ENCODE data around the gene LSMEM2.
A peak's percentile ranks its signal among the peaks of the same experiment; 100 is the strongest.
"Not testable (repeated sequence)": the region's sequence is repeated elsewhere in the genome, so short reads cannot be mapped to it uniquely, and the experiment has no call there.

The LSMEM2 gene

DNA sequence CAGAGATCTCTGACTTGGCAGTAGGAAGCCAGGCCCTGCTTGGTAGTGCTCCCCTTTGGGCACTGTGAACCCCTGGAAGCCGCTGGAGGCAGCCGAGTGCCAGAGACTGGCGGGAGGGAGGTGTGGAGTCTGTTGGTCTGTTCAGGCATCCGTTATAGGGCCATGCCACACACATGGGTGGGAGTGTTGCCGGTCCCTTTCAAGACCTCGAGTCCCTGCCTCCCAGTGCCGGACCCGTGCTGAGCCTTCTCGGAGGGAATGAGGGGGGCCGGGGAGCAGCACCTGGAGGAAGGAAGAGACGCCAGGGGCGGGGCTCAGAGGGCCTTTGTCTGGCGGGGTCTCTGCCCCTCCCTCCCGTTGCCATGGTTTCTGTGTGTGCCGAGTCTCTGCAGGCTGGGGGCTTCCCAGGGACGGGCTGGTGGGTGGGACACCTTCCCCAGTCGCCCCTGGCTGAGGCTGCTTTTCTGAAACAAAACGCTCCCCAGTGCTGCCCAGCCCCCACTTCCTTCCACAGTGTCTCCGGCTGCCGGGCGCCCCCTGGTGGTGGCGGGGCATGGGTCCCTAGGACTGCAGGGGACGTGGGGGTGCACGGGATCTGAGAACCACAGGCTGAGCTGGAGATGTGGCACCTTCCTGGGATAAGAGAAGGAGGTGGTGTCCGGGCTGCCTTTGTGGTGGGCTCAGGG lies 32.9 kb upstream of the LSMEM2 start:
- peak; percentile 72 for DNase-seq (ENCODE audit: low read depth)

GRCh38 chr3:50246517-50246954 lies 32.4 kb upstream of the LSMEM2 start:
- no peak for DNase-seq (ENCODE audit: low read depth)

DNA sequence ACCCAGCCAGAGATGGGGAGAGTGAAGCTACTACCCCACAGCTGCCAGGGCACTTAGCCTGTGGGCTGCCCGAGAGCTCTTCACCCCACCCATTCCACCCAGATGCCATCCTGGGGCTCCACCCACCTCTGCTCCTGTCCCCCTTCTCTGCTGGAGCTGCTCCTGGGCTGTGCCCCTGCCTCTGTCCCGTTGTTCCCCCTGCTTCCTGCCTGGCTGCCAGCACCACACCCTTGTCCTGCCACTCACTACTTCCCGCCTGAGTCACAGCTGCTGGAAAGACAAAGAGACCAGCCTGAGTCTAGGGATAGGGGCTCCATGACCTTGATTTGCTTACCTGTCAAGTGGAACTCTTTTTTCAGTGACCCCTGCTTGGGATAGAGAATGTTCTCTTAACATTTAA lies 30.5 kb upstream of the LSMEM2 start:
- DNase-seq (ENCODE audit: low read depth) = no peak

DNA sequence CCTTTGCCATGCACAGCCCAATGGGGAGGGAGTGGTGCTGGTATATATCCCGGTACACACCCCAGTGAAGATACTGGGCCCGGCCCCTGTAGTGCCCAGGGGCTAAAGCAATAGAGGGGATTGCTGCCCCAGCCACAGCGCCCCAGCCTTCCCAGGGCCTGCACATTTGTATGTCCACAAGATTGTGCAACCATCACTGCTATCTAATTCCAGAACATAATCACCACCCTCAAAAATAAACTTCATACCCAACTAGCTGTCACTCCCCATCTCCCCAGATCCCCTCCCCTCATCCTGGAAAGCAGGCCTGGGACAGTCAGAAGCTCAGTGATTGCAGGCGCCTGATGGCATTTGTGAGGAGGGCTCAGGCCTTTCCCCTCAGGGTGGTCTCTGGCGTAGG lies 29.4 kb upstream of the LSMEM2 start:
- no peak for DNase-seq (ENCODE audit: low read depth)

- DNase-seq (ENCODE audit: low read depth) = no peak
Observed at GRCh38 chr3:50250514-50250913, 28.4 kb upstream of the LSMEM2 start.

DNA sequence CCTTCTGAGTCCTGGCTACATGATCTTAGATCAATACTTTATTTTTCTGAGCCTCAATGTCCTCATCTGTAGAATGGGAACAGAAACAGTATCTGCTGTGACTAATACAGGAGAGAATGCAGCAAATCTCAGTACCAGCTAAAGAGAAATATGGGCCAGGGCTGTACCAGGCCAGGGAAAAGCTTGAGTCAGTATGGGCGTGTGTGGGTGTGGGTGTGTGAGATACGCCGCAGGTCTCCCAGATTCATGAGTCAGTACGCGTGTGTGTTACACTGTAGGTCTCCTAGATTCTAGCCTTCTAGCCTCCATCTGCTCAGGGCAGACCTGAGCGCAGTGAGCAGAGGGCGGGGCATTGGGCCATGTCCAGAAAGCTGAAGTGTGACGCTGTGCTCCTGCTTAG lies 27.7 kb upstream of the LSMEM2 start:
- no peak for DNase-seq (ENCODE audit: low read depth)

GRCh38 chr3:50254577-50255250 lies 24.2 kb upstream of the LSMEM2 start:
- DNase-seq (ENCODE audit: low read depth) = no peak

DNA sequence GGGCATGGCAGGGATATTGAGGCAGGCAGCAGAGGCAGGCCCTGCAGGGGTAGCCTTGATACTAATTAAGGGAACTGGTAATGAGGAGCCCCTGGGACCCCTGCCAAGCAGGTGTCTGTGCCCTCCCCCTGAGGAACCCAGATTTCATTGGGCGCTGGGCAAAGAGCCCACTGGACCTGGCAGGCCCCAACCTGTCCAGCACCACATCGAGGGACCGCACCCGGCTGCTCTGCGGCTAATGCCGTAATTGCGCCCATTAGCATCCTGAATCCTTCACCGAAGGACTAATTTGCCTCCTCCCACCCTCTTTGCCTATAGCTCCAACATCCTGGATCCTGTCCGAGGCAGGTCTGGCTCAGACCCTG lies 23.7 kb upstream of the LSMEM2 start:
- no peak for DNase-seq (ENCODE audit: low read depth)

DNA sequence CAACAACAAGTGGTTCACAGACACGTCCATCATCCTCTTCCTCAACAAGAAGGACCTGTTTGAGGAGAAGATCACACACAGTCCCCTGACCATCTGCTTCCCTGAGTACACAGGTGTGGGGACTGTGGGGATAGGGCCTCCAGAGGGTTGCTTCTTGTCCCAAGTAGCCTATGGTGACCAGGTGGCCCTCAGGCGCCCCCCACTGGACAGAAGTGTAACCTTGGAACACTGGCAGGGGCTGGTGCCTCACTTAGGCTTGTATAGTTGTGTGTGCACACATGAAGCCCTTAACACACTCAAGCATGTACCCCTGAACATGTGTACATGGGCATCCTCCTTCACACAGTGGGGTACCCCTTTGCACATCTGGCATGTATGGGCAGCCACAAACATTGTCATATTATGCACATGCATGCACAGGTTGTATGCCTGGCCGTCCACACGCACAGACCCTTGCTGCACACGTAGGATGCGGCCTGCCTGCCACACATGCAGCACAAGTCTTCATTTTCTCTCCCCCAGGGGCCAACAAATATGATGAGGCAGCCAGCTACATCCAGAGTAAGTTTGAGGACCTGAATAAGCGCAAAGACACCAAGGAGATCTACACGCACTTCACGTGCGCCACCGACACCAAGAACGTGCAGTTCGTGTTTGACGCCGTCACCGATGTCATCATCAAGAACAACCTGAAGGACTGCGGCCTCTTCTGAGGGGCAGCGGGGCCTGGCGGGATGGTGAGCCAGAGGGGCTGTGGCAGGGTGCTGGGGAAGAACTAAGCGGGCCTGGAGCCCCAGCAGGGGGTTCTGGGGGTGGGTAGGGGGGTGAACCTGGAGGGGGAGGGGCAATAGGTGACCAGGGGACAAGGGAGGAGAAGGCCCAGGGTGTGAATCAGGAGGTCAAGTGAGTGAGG lies 21.7 kb upstream of the LSMEM2 start:
- DNase-seq (ENCODE audit: low read depth) = no peak

GRCh38 chr3:50258029-50258680 lies 20.7 kb upstream of the LSMEM2 start:
- no peak for DNase-seq (ENCODE audit: low read depth)

- no peak for DNase-seq (ENCODE audit: low read depth)
Observed at GRCh38 chr3:50258979-50259378, 19.9 kb upstream of the LSMEM2 start.

DNA sequence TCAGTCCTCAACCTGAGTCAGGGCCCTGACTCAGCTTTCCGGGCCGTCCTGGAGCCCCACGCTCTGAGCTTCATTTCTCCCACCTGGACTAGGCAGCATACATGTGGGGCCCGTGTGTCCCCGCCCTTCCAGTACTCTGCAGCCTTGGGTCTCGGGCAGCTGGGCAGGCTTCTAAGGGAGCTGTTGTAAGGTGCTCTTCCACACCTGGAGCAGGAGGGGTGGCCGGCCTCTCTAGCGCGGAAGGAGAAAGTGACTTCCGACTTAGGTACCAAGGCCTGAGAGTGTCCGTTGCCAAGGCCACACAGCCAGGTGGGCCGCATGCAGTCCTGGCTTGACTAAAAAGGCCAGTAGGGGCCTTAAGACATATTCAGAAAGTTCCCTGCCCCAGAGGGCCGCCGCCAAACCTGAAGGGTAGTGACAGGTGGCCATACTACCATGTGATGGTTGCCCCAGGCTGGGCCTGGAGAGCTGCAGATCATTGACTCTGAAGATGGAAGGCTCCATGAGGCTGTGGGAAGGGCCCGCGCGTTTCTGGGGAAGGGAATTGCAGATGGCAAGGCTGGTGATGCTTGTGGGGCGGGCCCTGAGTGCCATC lies 19.4 kb upstream of the LSMEM2 start:
- no peak for DNase-seq (ENCODE audit: low read depth)

- DNase-seq (ENCODE audit: low read depth) = peak; percentile 78
Observed at GRCh38 chr3:50260027-50260941, 18.6 kb upstream of the LSMEM2 start.

- no peak for DNase-seq (ENCODE audit: low read depth)
Observed at GRCh38 chr3:50260942-50261441, 17.9 kb upstream of the LSMEM2 start.

DNA sequence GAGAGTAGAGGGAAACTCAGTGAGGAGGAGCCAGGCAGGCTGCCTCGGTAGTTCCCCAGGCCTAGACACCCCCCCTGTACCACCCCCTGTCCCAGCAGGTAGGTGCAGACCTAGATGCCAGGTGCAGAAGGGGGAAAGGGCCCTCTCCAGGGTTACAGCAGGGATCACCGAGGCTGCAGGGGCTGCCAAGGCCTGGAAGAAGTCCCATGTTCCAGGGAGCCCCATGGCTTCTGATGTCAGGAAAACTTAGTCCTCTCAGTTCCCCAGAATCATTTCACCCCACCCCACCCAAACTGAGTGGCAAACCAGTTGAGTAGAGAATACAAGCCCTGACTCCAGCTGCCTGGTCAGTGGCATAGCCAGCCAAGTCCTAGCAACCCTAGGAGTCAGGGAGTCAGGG lies 17.4 kb upstream of the LSMEM2 start:
- DNase-seq (ENCODE audit: low read depth) = no peak

DNA sequence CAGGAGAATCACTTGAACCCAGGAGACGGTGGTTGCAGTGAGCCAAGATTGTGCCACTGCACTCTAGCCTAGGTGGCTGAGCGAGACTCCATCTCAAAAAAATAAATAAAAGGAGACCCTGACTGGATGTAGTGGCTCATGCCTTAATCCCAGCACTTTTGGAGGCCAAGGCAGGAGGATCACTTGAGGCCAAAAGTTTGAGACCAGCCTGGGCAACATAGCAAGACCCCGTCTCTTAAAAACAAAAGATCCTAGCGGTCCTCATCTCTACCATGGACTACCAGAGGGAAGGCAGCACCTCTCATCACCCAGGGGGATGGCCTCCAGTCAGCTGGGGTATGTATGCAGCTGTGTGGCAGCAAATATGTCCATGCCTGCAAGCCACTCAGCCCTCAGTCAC lies 16.7 kb upstream of the LSMEM2 start:
- not testable (repeated sequence) for DNase-seq (ENCODE audit: low read depth)

- DNase-seq (ENCODE audit: low read depth) = no peak
Observed at GRCh38 chr3:50262778-50263177, 16.1 kb upstream of the LSMEM2 start.

DNA sequence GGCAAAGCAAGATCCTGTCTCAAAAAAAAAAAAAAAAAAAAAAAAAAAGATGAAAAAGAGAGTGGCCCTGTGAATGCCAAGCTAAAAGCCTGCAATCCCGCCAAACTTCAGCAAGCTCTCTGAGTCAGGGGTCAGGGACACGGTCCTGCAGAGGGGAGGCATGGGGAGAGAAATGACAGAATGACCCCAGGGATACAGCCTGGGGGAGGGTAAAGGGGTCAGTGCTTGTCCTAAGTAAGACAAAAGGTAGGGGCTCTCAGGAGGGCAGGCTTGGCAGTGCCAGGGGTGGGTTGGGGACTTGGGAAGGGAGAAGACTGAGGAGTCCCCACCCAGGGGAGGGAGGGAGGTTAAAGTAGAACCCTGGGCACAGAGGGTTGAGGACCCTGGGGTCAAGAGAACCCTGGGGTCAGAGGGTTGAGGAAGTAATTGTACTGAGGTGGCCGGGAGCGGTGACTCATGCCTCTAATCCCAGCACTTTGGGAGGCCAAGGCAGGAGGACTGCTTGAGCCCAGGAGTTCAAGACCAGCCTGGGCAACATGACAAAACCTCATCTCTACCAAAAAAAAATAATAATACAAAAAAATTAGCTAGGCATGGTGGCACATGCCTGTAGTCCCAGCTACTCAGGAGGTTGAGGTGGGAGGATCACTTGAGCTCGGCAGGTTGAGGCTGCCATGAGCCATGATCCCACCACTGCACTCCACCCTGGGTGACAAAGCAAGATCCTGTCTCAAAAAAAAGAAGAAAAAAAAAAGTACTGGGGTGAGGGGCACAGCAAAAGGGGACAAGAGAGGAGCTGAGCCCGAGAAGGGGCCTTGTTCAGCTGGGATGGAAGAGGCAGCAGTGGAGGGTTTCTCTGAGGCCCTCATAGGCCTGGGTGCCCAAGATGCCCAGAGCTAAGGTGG lies 15.2 kb upstream of the LSMEM2 start:
- DNase-seq (ENCODE audit: low read depth) = no peak

DNA sequence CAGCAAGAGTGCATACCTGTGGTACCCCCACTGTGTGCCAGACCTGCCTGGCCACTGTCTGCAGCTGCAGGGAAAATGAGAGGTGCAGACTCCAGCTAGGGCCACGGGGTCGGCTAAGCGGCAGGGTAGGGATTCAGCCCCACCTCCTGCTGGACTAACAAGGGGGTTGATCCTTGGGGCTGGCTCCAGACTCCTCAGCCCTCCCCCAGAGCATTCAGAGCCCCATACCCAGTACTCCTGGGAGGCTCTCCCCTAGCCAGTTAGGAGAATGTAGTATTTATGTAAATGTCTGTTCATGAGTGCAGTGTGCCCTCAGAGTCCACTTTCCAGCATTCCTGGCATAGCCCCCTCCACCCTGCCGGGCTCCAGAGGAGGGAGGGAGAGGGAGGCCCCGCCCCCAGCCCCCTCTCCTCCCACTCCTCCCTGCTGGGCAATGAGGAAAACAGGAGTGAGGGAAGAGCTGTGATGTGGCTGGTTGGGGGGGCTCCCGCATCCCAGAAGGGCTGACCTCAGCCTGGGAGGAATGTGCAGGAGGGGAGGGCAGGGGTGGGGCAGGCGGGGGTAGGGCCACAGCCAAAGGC lies 14.4 kb upstream of the LSMEM2 start:
- DNase-seq (ENCODE audit: low read depth) = no peak

All from CMK (cell line).